NCI-H2107 treated with DMSO at 0.1 percent for 48 hours (cell line): ENCODE results near the gene DHFR.
A peak's percentile ranks its signal among the peaks of the same experiment; 100 is the strongest.

Experiments used
- DNase-seq: peaks from one replicate; lab custom pipeline; 2025; ENCODE audit not compliant: unreplicated experiment; lab: John Stamatoyannopoulos, UW

DHFR gene

DNA sequence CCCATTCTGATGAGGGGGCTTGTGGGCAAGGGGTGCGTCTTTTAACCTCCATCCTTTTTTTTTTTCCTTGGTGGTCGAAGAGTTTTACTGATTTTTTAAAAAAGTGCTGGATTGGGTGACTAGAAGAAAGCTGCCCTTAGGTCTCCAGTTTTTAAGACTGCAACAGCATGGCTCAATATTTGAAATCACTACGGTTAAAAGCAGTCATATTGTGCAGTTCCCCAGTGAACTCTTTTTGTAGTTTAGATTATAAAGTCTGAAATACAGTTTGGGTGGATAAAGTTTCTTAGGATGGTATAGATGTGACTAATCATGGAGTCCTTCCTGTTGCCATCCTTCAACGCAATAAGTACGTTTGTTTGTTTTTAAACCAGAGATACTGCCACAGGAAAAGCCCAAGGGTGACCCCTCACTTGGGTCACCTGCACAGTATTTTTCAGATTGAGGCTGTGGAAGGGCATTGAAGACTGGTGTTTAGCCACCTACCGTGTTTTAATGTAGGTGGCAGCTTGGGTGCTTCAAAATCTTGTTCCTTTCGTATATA is 520 bp upstream of the DHFR start:
- no peak for DNase-seq

DNA sequence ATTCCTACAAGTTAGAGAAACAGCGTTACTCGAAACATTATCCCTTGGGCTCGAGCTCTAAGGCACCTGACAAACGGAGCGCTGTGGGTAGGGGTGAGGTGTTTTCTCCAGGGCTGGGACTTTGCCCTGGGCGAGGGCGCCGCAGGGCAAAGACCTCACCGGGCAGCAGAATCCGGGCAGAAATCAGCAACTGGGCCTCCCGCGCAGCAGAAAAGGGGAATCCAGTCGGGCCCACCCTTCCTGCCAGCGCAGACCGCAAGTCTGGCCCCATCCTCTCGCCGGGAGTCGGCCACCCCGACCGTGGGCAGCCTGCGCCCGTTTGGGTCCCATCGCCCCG is 761 bp downstream of the DHFR start:
- DNase-seq = no peak

DNA sequence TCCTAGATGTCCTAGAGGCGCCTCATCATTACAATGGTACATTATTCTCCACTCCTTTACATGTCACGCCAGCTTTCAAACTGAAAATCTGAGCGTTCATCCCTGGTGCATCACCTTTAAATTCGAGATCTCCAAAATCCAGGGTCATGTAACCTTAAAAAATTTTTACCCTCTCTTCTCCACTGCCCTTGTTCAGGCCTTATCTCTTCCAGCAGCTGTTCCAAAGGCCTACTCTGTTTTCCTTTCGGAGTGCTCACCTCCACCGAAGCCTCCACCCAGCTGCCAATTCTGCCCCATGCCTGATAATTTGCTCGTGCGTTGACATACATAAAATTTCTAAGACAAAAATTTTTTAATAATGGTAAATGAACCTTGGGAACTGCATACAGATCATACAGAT is 1.3 kb downstream of the DHFR start:
- no peak for DNase-seq

DNA sequence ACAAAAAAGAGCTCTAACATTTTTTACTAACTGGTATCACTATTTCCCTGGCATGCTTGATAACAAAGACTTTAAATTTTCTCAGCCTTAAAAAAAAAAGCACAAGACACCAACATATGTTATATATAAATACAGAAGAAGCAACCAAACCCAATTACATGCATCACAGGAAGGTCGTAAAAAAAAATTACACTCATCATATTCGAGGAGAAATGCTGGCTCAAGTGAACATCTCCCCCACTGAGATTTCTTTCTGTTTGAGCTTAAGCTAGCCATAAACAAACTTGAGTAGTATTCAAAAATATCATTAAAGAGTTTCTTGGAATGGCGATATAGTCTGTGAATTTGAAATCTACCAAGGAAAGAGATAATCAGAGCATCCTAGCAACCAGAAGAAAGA is 7.9 kb downstream of the DHFR start:
- DNase-seq = no peak

DNA sequence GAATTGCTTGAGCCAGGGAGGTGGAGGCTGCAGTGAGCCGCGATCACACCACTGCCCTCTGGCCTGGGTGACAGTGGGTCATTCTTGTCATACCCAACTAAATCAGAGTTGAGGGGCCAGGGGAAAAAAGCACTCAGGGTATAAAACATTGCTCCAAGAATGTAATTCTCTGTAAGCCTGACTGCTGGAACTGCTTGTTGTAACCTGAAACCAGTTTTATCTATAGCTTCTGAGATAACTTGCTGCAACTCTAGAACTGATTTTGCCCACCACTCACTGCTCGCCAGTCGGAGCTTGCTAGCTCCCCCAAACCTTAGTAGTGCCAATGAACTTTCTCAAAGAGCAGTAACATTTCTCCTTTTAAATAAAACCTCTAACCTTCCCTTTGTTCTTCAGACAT is 9.9 kb downstream of the DHFR start:
- no peak for DNase-seq

DNA sequence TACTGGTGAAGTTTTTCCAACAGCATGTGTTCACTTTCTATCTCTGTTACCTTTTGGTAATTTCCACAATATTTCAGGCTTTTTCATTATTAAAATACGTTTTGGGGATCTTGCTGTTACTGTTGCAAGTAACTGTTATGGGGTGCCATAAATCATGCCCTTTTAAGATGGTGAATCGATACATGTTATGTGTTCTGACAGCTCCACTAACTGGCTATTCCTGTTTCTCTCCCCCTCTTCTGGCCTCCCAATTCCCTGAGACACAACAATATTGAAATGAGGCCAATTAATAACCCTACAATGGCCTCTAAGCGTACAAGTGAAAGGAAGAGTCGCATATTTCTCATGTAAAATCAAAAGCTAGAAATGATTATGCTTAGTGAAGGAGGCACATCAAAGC is 13.4 kb downstream of the DHFR start:
- no peak for DNase-seq

DNA sequence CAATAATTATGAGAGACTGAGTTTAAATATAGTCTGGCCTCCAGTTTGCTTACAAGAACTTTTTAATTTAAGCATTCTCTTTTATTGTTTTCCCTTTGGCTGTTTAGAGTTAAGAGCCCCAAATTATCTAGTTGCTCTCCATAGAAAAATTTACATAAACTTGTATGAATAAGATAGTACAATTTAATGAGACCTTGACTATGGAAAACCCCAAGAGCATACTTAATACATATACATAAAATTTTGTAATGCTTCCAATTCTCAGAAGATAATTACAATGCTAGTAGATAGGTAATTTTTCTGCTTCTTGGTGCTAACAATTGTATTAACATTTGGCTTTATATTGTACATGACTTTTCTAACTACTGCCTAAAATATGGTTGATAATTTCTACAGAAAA is 20.6 kb downstream of the DHFR start:
- no peak for DNase-seq

DNA sequence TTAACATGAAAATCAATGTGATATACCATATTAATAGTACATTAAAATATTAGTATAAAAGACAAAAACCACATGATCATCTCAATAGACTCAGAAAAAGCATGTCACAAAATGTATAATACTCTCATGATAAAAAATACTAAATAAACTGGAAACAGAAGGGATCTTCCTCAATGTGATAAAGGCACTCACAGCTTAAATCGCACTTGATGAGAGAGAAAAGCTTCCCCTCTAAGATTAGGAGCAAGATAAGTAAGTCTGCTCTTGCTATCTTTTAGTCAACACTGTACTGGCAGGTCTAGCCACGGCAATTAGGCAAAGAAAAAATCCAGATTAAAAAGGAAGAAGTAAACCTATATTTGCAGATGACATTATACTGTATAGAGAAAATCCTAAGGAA is 22.1 kb downstream of the DHFR start:
- no peak for DNase-seq

DNA sequence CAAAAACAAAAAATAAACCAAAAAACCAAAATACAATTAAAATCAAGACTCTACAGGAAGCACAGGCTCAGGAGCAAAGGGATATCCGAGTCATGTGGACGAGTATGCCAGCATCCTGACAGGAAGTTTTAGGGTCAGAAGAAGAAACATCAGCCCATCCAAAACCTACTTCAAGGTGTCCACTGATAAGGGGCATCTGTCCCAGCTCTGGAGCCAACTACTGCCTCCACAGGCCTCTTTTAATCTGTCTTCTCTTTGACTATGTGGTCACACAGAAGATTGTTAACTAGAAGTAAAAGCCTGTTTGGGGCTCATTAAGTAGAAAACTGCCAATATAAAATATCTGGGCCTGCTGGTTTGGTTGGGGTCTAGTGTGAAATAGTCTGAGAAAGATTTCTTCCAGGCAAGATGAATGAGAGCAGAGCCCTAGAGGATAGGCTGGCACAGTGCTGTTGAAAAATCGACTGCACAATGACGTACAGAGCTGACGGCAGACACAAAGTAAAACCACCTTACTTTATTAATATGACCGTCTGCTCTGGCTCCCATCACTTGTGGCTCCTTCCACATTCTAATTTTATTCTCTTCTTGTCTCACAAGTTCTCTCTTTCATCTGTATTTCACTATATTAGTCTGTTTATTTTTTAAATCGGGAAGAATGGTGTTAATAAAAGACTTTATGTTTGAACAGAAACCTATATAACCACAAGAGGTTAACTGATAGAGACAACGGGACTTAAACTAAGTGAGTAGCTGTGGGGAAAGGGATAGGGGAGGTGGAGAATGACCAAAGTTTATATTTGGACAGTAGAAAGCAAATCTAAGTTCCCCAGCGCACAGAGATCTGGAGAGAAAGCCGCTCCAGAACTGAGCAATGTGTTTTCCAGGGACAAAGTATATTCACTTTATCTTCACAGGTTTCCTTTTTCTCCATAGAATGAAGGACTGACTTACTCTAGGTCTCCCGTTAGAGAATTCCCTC is 23.2 kb downstream of the DHFR start:
- DNase-seq = no peak

DNA sequence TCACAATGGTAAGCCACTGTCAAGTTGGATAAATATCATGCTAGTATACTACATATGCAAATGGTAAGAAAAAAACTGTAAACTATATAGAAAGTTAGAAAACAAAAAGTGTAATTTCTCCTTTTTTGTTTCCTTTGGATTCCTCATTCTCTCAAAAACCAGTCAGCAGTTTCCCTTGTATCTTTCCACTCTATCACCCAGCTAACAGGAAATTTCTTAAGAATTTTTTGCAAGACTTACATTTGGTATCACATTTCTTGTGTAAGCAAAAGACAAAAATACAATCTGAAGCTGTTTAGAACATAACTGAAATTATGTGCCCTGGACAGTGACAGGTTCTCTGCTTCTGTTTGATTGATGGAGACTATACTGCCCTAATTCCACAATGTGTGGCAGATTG is 25.5 kb downstream of the DHFR start:
- DNase-seq = no peak

DNA sequence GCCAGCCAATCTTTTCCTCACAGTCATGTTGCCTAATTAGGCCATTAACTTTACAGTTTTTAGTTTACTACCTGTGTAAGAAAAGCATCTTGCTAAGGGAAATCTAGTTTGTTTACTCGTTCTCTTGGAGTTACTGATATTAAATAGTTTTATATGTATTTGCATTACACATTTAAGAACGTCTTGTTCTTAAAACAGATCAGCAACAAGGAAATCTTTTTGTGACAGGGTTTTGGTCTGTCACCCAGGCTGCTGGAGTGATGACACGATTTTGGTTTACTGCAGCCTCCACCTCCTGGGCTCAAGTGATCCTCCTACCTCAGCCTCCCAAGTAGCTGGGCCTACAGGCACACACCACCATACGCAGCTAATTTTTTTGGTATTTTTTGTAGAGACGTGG is 29.6 kb downstream of the DHFR start:
- no peak for DNase-seq

DNA sequence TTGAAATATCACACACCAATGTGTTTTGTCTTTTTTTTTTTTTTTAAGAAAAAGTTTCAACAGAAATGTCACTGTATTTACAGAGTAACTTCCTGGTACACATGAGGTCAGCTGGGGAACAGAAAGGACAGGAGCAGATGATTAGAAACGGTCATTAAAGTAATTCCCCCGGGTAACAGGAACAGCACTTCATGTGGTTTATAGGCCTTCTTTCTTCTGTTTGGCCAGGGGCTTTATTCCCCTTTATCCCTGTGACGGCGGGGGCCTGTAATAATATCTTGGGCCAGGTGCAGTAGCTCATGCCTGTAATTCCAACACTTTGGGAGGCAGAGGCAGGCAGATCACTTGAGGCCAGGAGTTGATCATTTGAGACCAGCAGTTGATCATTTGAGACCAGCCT is 30.8 kb downstream of the DHFR start:
- peak; percentile 4 for DNase-seq

DNA sequence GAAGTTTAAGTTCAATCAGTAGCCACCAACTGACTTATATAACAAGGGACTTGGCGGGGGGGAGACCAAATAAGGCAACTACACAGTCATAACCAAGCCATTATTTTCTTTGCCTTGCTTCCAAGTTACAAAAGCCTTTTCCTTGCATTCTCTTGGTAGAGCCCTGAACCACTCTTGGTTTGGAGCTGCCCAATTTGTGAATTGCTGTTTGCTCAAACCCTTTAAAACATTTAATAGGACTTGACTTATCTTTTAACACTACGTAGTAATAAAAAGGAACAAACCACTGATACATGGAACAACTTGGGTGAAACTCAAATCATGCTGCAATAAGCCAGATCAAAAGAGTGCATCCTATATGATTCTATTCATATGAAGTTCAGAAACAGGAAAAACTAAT is 32.0 kb downstream of the DHFR start:
- DNase-seq = no peak

DNA sequence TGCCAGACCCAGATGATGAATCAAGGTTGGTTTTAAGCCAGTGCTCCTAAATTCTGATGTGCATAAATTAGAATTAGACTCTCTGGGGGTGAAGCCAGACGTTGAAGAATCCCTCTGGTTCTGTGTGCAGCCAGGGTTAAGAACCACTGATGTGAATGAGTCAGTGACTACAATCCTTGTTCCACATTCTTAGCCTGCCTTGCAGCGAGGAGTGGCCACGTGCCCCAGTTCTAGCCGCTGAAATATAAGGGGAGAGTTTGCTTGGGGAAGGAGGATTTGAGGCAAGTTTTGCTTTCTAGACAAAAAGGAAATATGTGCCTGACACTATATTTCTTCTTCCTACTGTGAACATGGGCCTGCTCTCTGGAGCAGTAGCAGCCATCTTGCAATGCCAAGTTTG is 34.6 kb downstream of the DHFR start:
- no peak for DNase-seq

DNA sequence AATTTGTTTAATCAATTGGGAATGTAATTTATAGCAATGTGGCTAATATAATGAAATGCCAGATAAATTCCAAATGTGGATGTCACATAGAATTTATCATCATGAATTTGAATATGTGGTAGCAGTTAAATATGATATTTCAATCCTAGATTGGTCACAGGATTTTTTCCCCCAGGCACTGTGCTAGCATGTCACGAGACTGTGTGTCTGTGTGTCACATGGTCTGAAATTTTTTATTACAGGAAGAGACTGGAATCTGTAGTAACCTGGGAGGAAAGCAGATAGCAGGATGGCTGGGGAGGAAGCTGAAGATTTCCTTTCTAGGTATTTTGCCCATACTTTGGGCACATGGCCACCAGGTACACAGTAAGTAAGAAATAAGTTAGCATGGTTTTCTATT is 35.7 kb downstream of the DHFR start:
- no peak for DNase-seq

DNA sequence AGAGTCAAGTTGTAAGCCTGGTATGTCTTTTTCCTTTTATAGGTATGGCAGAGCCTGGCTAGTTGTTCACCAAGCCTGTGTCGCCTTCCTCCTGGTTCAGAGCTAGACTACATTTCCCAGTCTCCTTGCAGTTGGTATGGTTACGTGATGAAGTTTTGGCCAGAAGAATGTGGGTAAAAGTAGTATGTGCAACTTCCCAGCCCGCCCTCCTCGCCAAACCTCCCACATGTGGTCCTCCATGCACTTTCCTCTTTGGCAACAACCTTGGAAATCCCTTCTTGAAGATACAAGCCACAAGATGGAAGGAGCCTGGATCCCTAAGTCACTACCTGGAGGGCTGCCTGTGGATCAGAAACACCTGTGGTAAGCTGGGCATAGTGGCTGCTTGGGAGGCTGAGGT is 36.3 kb downstream of the DHFR start:
- no peak for DNase-seq

DNA sequence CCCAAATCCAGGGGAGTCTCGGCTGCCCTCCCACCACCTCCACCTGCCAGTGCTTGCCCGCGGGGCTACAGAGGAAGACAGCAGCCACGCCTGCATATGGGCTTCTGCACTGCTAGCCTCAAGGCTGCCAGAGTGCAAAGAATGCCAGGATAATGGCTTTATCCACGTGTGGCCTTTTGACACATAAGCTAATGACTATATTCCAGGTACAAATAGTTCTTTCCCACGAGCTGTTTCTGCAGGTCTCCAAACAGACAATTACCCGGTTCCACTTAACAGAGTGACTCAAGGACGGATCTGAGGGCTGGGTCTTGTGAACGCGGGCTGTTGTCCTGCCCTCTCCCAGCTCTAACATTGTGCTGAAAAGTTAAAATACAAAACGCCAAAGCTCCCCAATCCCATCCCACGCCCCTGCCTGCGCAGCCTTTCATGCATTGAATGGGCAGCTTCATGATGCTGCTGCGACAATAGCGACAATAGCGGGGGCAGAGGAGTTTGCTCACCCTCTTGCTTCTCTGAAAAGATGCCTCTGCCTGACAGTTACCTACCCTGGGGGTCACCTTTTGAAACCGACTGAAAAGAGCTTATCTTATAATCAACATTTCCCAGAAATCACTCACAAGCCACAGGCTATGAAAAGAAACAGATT is 39.4 kb downstream of the DHFR start:
- no peak for DNase-seq

DNA sequence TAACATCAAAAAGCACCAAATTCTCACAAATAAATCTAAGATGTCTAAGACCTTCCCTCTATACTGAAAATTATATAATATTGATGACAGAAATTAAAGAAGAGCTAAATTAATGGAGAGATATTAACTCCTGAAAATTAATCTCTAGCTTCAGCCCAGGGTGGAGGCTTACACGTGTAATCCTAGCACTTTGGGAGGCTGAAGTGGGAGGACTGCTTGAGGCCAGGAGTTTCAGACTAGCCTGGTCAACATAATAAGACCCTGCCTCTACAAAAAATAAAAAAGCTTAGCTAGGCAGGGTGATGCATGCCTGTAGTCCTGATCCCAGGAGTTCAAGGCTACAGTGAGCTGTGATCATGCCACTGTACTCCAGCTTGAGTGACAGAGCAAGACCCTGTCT is 45.1 kb downstream of the DHFR start:
- DNase-seq = no peak

DNA sequence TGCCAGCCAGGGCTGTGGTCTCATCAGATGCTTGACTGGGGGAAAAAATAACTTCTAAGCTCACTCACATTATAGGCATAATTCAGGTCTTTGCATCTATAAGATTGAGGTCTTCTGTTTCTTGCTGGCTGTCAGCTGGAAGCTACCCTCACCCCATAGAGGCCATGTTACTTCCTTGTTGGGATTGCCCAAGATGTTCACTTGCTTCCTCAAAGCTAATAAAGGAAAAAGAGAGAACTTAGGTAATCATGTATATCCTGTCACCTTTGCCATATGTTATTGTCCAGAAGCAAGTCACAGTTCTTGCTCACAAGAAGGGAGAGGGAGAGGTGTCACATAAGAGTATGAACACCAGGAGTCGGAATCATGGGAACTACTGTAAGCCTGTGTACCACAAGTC is 46.1 kb downstream of the DHFR start:
- no peak for DNase-seq

DNA sequence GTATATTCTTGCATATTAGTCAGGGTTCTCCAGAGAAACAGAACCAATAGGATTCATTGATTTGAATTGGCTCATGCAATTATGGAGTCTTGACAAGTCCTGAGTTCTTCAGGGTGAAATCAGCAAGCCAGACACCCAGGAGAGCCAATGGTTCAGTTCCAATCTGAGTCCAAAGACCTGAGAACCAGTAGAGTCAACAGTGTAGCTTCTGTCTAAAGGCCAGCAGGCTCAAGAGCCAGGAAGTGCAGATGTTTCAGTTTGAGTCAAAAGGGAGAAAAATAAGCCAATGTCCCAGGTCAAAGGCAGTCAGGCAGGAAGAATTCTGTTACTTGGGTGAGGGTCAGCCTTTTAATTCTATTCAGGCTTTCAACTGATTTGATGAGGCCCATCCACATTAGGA is 47.0 kb downstream of the DHFR start:
- DNase-seq = no peak

DNA sequence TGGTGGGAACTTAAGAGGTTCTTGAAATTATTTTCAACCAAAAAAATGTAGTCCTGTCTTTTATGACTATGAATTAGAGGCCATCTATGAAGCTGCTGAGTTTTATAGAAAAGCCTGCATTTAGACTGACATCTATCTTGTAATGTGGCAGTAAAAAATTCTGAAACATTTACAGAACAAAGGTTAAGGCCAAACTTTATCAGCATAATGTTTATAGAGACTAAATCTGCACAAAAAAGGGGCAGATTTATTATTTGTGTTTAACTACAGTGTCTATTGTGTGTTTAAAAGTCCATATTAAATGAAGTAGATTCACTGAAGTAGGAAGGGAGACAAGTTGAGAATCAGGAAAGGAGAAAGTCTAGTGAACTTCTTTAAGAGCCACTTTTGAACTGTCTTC is 47.4 kb downstream of the DHFR start:
- DNase-seq = no peak

DNA sequence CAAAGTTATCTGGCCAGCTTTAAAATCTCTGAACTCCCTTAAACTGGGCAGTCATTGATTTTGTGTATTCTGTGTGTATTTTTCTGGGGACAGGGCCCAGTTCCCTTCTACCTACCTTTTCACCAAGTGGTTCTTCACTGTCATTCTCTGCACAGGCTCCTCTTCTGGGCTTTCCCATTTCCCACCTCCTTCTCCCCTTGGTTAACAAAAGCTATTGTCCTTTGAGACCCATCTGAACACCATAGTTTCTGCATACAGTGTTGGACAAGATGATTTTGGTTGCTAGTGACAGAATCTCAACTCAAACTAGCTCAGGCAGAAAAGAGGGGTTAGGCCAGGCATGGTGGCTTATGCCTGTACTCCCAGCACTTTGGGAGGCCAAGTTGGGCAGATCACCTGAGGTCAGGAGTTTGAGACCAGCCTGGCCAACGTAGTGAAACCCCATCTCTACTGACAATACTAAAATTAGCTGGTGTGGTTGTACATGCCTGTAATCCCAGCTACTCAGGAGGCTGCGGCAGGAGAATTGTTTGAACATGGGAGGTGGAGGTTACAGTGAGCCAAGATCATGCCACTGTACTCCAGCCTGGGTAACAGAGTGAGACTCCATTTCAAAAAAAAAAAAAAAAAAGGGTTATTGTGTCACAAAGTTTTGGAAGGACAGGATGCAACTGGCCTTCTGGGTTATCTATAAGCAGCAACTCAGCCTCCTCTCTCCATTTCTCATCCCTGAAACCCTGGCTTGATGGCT is 53.7 kb downstream of the DHFR start:
- DNase-seq = no peak
